Caco-2 (cell line): ENCODE data around the gene FGFR4. TPM values are rescaled to one million over a fixed set of nuclear protein-coding genes. Genes with fewer than 3 reads are reported as not detected.
A peak's percentile ranks its signal among the peaks of the same experiment; 100 is the strongest.

Source experiments
- BruUV-seq: library from RNA; stranded (reverse); fragments of 400-500 nt; replicated peaks from 2 replicates; lab custom pipeline; 2021; lab: Mats Ljungman, UMichigan
- CTCF ChIA-PET: fragments of 300-600 bp; sonication (Branson Sonifier 250); formaldehyde crosslinking; loops from one replicate; lab custom pipeline; 2022; ENCODE audit warnings: antibody characterized with exemption; lab: Charles Lee
- POLR2A ChIA-PET: fragments of 300-600 bp; sonication (Branson Sonifier 250); formaldehyde crosslinking; loops from one replicate; lab custom pipeline; 2022; ENCODE audit warnings: antibody characterized with exemption; lab: Charles Lee
- DNase-seq, 2 experiments: peaks; one replicate each; pipeline versions ENCODE4 v3.0.0 to v3.0.0-alpha.2; 2020 to 2022
- H3K27me3 ChIP-seq: replicated peaks from 2 replicates; pipeline ENCODE4 v1.6.0; 2011; ENCODE audit warnings: low read length; ENCODE audit not compliant: control insufficient read depth, insufficient read depth
- H3K36me3 ChIP-seq: 2 replicates; pipeline ENCODE4 v1.5.1; 2011; ENCODE audit warnings: low read length; ENCODE audit not compliant: control insufficient read depth, insufficient read depth
- H3K4me1 ChIP-seq: fragments of 250-450 bp; sonication (Bioruptor Pico); 2 replicates; pipeline ENCODE4 v1.5.1; 2020; ENCODE audit warnings: mild to moderate bottlenecking
- H3K4me3 ChIP-seq: 2 replicates; pipeline ENCODE4 v1.5.1; 2011; ENCODE audit warnings: low read depth, mild to moderate bottlenecking, control low read depth, low read length
- H3K9me3 ChIP-seq: fragments of 250-450 bp; sonication (Bioruptor Pico); 2 replicates; pipeline ENCODE4 v1.5.1; 2020; ENCODE audit warnings: mild to moderate bottlenecking, moderate library complexity
- H3K27ac Mint-ChIP-seq: one replicate; pipeline ENCODE4 v1.8.0; 2022; ENCODE audit warnings: mixed read lengths; ENCODE audit not compliant: unreplicated experiment
- H3K27me3 Mint-ChIP-seq: one replicate; pipeline ENCODE4 v1.8.0; 2022; ENCODE audit warnings: mixed read lengths; ENCODE audit not compliant: insufficient read depth, unreplicated experiment
- H3K36me3 Mint-ChIP-seq: one replicate; pipeline ENCODE4 v1.8.0; 2022; ENCODE audit warnings: mild to moderate bottlenecking, mixed read lengths; ENCODE audit not compliant: insufficient read depth, unreplicated experiment
- H3K4me1 Mint-ChIP-seq: one replicate; pipeline ENCODE4 v1.8.0; 2022; ENCODE audit warnings: low read depth, mixed read lengths; ENCODE audit not compliant: unreplicated experiment
- H3K4me3 Mint-ChIP-seq: one replicate; pipeline ENCODE4 v1.8.0; 2022; ENCODE audit warnings: mild to moderate bottlenecking, moderate library complexity, mixed read lengths; ENCODE audit not compliant: unreplicated experiment
- H3K9me3 Mint-ChIP-seq: one replicate; pipeline ENCODE4 v1.8.0; 2022; ENCODE audit warnings: mixed read lengths; ENCODE audit not compliant: unreplicated experiment
- intact Hi-C: fragments of 100-400 bp; cut with micrococcal nuclease; formaldehyde crosslinking; loops from one replicate; pipeline ENCODE4 v1.10.0; 2022; ENCODE audit not compliant: unreplicated experiment
- total RNA-seq: library from RNA; stranded (reverse); gene quantifications from 2 replicates; pipeline ENCODE4 v1.2.3, GENCODE V29; 2022
- TF ChIP-seq, protein P1 (sequence below), 2 experiments: fragments of 200-600 bp in 1 of 2; IDR thresholded peaks; 1 replicate in 1 of 2; 2 replicates in 1 of 2; pipeline versions ENCODE4 v1.5.1 to v1.8.0; 2011 to 2022; ENCODE audit warnings: antibody characterized with exemption in 1 of 2, control low read depth in 1 of 2, inconsistent platforms in 1 of 2, low read depth in 1 of 2, low read length in 1 of 2, mild to moderate bottlenecking in 1 of 2, moderate library complexity in 1 of 2; ENCODE audit not compliant: insufficient read depth in 1 of 2, severe bottlenecking in 1 of 2, unreplicated experiment in 1 of 2

The FGFR4 gene
- total RNA-seq, 1 experiment from 2014 or later: 190 TPM

DNA sequence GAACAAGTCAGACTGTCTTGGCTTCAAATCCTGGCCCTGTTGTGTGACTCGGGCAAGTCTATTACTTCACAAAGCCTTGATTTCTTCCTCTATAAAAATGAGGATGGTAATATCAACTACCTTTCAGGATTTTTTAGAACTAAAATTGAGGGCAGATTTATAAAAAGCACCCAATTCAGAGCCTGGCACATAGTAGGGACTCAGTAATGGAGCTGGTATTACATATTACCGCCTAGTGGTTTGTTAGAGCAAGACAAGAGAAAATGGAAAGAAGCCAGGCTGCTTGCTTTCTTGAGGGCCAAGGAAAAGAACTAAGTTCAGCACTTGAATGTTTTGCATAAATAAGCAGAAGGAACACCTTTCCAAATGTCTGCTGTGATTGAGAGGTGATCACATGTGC lies 44.8 kb upstream of the FGFR4 start:
- no peaks in the 10 kb centered on the region for H3K9me3 Mint-ChIP-seq
- H3K4me1 Mint-ChIP-seq: peaks cover 9% of the 10 kb centered on the region
- H3K36me3 Mint-ChIP-seq: peaks cover 36% of the 10 kb centered on the region
- no TSS peak for BruUV-seq
- H3K27ac Mint-ChIP-seq: no peak overlapping the region
- TF ChIP-seq, protein P1, sequence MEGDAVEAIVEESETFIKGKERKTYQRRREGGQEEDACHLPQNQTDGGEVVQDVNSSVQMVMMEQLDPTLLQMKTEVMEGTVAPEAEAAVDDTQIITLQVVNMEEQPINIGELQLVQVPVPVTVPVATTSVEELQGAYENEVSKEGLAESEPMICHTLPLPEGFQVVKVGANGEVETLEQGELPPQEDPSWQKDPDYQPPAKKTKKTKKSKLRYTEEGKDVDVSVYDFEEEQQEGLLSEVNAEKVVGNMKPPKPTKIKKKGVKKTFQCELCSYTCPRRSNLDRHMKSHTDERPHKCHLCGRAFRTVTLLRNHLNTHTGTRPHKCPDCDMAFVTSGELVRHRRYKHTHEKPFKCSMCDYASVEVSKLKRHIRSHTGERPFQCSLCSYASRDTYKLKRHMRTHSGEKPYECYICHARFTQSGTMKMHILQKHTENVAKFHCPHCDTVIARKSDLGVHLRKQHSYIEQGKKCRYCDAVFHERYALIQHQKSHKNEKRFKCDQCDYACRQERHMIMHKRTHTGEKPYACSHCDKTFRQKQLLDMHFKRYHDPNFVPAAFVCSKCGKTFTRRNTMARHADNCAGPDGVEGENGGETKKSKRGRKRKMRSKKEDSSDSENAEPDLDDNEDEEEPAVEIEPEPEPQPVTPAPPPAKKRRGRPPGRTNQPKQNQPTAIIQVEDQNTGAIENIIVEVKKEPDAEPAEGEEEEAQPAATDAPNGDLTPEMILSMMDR (IDR thresholded peaks at IDR 0.05; ENCODE audit: insufficient read depth in 1 of 2, low read depth in 1 of 2, low read length in 1 of 2, severe bottlenecking in 1 of 2, unreplicated experiment in 1 of 2): peak in 1 of 2 experiments; percentile 27
- no peak overlapping the region for H3K4me3 Mint-ChIP-seq
- Histone ChIP-seq H3K36me3 (no peaks in the 10 kb centered on the region), H3K27me3 (no peaks in the 10 kb centered on the region), H3K4me3 (no peak overlapping the region), H3K9me3 (no peaks in the 10 kb centered on the region), H3K4me1 (peaks cover 12% of the 10 kb centered on the region)
- no peaks in the 10 kb centered on the region for H3K27me3 Mint-ChIP-seq
- CTCF ChIA-PET: no interaction called here
- intact Hi-C loops: no loop called here
- DNase-seq: no peak
- POLR2A ChIA-PET: no interaction called here

DNA sequence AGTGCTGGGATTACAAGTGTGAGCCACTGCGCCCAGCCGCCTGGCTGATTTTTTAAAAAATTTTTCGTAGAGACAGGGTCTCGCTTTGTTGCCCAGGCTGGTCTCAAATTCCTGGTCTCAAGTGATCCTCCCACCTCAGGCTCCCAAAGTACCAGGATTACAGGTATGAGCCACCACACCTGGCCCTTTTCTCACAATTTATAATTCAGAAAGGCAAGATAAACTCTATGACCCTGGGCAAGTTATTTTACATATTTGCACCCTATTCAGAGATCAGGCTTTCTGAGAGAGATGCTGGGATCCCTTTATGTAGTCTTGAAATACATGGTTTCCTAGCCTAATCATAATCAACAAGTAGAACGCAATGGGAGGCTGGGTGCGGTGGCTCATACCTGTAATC lies 43.6 kb upstream of the FGFR4 start:
- CTCF ChIA-PET: no interaction called here
- Mint-ChIP-seq H3K4me1 (peaks cover 9% of the 10 kb centered on the region), H3K4me3 (no peak overlapping the region), H3K27ac (no peak overlapping the region), H3K36me3 (peaks cover 47% of the 10 kb centered on the region), H3K9me3 (no peaks in the 10 kb centered on the region), H3K27me3 (no peaks in the 10 kb centered on the region)
- BruUV-seq: no TSS peak
- Histone ChIP-seq H3K27me3 (no peaks in the 10 kb centered on the region), H3K9me3 (no peaks in the 10 kb centered on the region), H3K36me3 (no peaks in the 10 kb centered on the region), H3K4me1 (peaks cover 12% of the 10 kb centered on the region), H3K4me3 (no peak overlapping the region)
- POLR2A ChIA-PET: no interaction called here
- intact Hi-C loops: no loop called here
- TF ChIP-seq, protein P1 (IDR thresholded peaks at IDR 0.05; ENCODE audit: insufficient read depth in 1 of 2, low read depth in 1 of 2, low read length in 1 of 2, severe bottlenecking in 1 of 2, unreplicated experiment in 1 of 2): no peak
- no peak for DNase-seq

DNA sequence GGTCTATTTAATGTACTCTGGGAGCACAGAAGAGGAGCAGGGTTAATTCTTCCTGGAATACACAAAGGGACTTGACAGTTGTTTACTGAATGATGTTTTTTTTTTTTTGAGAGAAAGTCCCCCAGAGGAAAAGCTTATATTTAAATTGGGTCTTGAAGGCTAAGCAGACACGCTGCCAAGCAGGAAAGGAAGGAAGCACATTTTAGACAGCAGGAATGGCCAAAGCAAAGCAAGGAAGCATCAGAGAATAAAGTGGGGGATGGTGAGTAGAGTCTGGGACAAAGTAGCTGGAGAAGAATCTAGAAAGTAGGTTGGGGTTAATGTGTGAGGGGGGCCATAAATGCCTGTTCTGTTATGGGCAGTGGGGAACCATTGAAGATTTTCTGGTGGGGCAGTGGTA lies 42.8 kb upstream of the FGFR4 start:
- H3K36me3 Mint-ChIP-seq: peaks cover 50% of the 10 kb centered on the region
- H3K36me3 ChIP-seq: no peaks in the 10 kb centered on the region

More for the DNA sequence above, 42.8 kb upstream of the FGFR4 start:
- H3K4me1 ChIP-seq: peaks cover 12% of the 10 kb centered on the region
- no TSS peak for BruUV-seq
- H3K9me3 ChIP-seq: no peaks in the 10 kb centered on the region
- Mint-ChIP-seq H3K27me3 (no peaks in the 10 kb centered on the region), H3K4me3 (no peak overlapping the region), H3K9me3 (no peaks in the 10 kb centered on the region), H3K27ac (peak overlapping the region; percentile 52), H3K4me1 (peaks cover 9% of the 10 kb centered on the region)
- TF ChIP-seq, protein P1 (IDR thresholded peaks at IDR 0.05; ENCODE audit: insufficient read depth in 1 of 2, low read depth in 1 of 2, low read length in 1 of 2, severe bottlenecking in 1 of 2, unreplicated experiment in 1 of 2): no peak
- DNase-seq: no peak
- H3K4me3 ChIP-seq: no peak overlapping the region
- POLR2A ChIA-PET: no interaction called here
- intact Hi-C loops: no loop called here
- CTCF ChIA-PET: interaction anchor here (0.7 to 1.0 kb wide), 4 partner anchors 23 to 383 kb away, joined by 3 to 4 read pairs (median 3); partner anchors contain the start of gene FGFR4
- no peaks in the 10 kb centered on the region for H3K27me3 ChIP-seq
